Measurements from ENCODE around the gene PCDH9. TPM values are rescaled to one million over a fixed set of nuclear protein-coding genes. Genes with fewer than 3 reads are reported as not detected.

PCDH9 gene
- total RNA-seq, 1 experiment from 2014 or later, result 0.11 TPM

DNA sequence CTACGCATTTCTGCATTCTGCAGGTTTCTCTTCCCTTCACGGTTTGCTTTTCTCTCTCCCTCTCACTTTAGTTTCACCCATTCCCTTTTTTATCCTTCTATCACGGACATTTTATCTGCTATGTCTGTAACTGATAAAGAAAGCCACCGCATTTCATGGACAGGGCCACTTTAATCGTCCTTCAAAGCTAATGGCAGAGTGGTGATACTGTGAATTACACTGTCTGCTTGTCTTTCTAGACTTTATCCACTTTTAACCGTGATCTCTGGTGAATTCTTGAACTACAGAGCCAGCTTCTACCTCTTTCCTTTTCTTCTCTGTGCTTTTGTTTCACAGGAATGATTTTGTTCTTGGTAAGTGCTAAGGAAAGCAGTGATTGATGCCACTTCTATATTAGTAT, 760.4 kb downstream of the PCDH9 start:
- H3K4me1 Mint-ChIP-seq (ENCODE audit: low read depth, unreplicated experiment), result no peaks in the 10 kb centered on the region
- H3K27me3 Mint-ChIP-seq (ENCODE audit: insufficient read depth, unreplicated experiment), result peaks cover 10% of the 10 kb centered on the region
- Histone ChIP-seq H3K4me3 (ENCODE audit: low read depth, low read length) (no peak overlapping the region), H3K9me3 (no peaks in the 10 kb centered on the region), H3K27me3 (replicated peaks; ENCODE audit: control insufficient read depth, insufficient read depth, low read length) (no peaks in the 10 kb centered on the region), H3K4me1 (no peaks in the 10 kb centered on the region), H3K36me3 (ENCODE audit: control insufficient read depth, insufficient read depth, low read length) (no peaks in the 10 kb centered on the region)
- no peak overlapping the region for H3K27ac Mint-ChIP-seq (ENCODE audit: unreplicated experiment)
- TF ChIP-seq, protein P1, sequence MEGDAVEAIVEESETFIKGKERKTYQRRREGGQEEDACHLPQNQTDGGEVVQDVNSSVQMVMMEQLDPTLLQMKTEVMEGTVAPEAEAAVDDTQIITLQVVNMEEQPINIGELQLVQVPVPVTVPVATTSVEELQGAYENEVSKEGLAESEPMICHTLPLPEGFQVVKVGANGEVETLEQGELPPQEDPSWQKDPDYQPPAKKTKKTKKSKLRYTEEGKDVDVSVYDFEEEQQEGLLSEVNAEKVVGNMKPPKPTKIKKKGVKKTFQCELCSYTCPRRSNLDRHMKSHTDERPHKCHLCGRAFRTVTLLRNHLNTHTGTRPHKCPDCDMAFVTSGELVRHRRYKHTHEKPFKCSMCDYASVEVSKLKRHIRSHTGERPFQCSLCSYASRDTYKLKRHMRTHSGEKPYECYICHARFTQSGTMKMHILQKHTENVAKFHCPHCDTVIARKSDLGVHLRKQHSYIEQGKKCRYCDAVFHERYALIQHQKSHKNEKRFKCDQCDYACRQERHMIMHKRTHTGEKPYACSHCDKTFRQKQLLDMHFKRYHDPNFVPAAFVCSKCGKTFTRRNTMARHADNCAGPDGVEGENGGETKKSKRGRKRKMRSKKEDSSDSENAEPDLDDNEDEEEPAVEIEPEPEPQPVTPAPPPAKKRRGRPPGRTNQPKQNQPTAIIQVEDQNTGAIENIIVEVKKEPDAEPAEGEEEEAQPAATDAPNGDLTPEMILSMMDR (IDR thresholded peaks at IDR 0.05; ENCODE audit: insufficient read depth in 1 of 2, low read depth in 1 of 2, low read length in 1 of 2, severe bottlenecking in 1 of 2, unreplicated experiment in 1 of 2), result no peak
- intact Hi-C loops (cut with micrococcal nuclease; ENCODE audit: unreplicated experiment), result no loop called here
- H3K4me3 Mint-ChIP-seq (ENCODE audit: unreplicated experiment), result no peak overlapping the region
- ChIA-PET POLR2A (no interaction called here), CTCF (no interaction called here)
- H3K36me3 Mint-ChIP-seq (ENCODE audit: insufficient read depth, unreplicated experiment), result no peaks in the 10 kb centered on the region
- no TSS peak for BruUV-seq (replicated peaks)
- no peak for DNase-seq
- H3K9me3 Mint-ChIP-seq (ENCODE audit: unreplicated experiment), result no peaks in the 10 kb centered on the region

DNA sequence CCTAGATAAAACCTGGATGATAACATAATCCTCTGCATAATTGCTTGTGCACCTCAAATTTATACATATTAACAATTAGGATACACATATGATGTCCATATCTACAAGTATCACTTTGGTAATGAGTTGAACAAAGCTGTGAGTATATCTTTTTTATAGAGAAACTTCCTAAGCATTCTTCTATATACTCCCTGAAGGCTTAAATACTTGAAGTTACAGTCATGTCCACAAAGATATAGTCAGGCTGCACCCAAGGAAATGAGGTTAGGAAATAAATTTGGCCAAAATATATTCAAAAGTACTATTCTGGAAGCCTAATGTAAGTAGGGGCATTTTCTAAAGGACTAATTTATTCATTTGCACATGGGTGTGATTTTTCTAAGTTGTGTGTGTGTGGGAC, 761.5 kb downstream of the PCDH9 start:
- no peak overlapping the region for H3K4me3 Mint-ChIP-seq (ENCODE audit: unreplicated experiment)
- intact Hi-C loops (cut with micrococcal nuclease; ENCODE audit: unreplicated experiment), result no loop called here

GRCh38 chr13:66462187-66462586, 767.9 kb downstream of the PCDH9 start:
- Mint-ChIP-seq H3K27me3 (ENCODE audit: insufficient read depth, unreplicated experiment) (peaks cover 2% of the 10 kb centered on the region), H3K27ac (ENCODE audit: unreplicated experiment) (no peak overlapping the region), H3K4me3 (ENCODE audit: unreplicated experiment) (no peak overlapping the region), H3K36me3 (ENCODE audit: insufficient read depth, unreplicated experiment) (no peaks in the 10 kb centered on the region), H3K9me3 (ENCODE audit: unreplicated experiment) (no peaks in the 10 kb centered on the region), H3K4me1 (ENCODE audit: low read depth, unreplicated experiment) (no peaks in the 10 kb centered on the region)
- no peak for DNase-seq
- Histone ChIP-seq H3K9me3 (no peaks in the 10 kb centered on the region), H3K4me3 (ENCODE audit: low read depth, low read length) (no peak overlapping the region), H3K36me3 (ENCODE audit: control insufficient read depth, insufficient read depth, low read length) (no peaks in the 10 kb centered on the region), H3K27me3 (replicated peaks; ENCODE audit: control insufficient read depth, insufficient read depth, low read length) (no peaks in the 10 kb centered on the region), H3K4me1 (no peaks in the 10 kb centered on the region)
- ChIA-PET POLR2A (no interaction called here), CTCF (no interaction called here)
- intact Hi-C loops (cut with micrococcal nuclease; ENCODE audit: unreplicated experiment), result no loop called here
- TF ChIP-seq, protein P1 (IDR thresholded peaks at IDR 0.05; ENCODE audit: insufficient read depth in 1 of 2, low read depth in 1 of 2, low read length in 1 of 2, severe bottlenecking in 1 of 2, unreplicated experiment in 1 of 2), result no peak
- BruUV-seq (replicated peaks), result no TSS peak

More for the DNA sequence above, 761.5 kb downstream of the PCDH9 start:
- Histone ChIP-seq H3K36me3 (ENCODE audit: control insufficient read depth, insufficient read depth, low read length) (no peaks in the 10 kb centered on the region), H3K27me3 (replicated peaks; ENCODE audit: control insufficient read depth, insufficient read depth, low read length) (no peaks in the 10 kb centered on the region), H3K4me3 (ENCODE audit: low read depth, low read length) (no peak overlapping the region), H3K9me3 (no peaks in the 10 kb centered on the region), H3K4me1 (no peaks in the 10 kb centered on the region)
- H3K9me3 Mint-ChIP-seq (ENCODE audit: unreplicated experiment), result no peaks in the 10 kb centered on the region
- H3K27me3 Mint-ChIP-seq (ENCODE audit: insufficient read depth, unreplicated experiment), result peaks cover 10% of the 10 kb centered on the region
- no peaks in the 10 kb centered on the region for H3K36me3 Mint-ChIP-seq (ENCODE audit: insufficient read depth, unreplicated experiment)
- POLR2A ChIA-PET, result no interaction called here
- no peak overlapping the region for H3K27ac Mint-ChIP-seq (ENCODE audit: unreplicated experiment)
- no peaks in the 10 kb centered on the region for H3K4me1 Mint-ChIP-seq (ENCODE audit: low read depth, unreplicated experiment)
- TF ChIP-seq, protein P1 (IDR thresholded peaks at IDR 0.05; ENCODE audit: insufficient read depth in 1 of 2, low read depth in 1 of 2, low read length in 1 of 2, severe bottlenecking in 1 of 2, unreplicated experiment in 1 of 2), result no peak
- BruUV-seq (replicated peaks), result no TSS peak
- CTCF ChIA-PET, result no interaction called here
- no peak for DNase-seq

All from Caco-2 (cell line).